ENCODE measurements around the gene ACP3. TPM values are rescaled to one million over a fixed set of nuclear protein-coding genes. Genes with fewer than 3 reads are reported as not detected.

ACP3 gene
- total RNA-seq, 4 donors from 2014 or later: 3.2 to 9.7 (median 8.0) TPM

- Histone ChIP-seq H3K27me3 (no peaks in the 10 kb centered on the region), H3K4me3 (replicated peaks in 1 of 3) (no peak overlapping the region), H3K9me3 (no peaks in the 10 kb centered on the region), H3K36me3 (no peaks in the 10 kb centered on the region), H3K4me1 (peaks cover 13 to 17% of the 10 kb centered on the region in 2 donors), H3K27ac (no peak overlapping the region)
- no peak for TF ChIP-seq POLR2A (IDR thresholded peaks at IDR 0.05)
- TF ChIP-seq, protein P1, sequence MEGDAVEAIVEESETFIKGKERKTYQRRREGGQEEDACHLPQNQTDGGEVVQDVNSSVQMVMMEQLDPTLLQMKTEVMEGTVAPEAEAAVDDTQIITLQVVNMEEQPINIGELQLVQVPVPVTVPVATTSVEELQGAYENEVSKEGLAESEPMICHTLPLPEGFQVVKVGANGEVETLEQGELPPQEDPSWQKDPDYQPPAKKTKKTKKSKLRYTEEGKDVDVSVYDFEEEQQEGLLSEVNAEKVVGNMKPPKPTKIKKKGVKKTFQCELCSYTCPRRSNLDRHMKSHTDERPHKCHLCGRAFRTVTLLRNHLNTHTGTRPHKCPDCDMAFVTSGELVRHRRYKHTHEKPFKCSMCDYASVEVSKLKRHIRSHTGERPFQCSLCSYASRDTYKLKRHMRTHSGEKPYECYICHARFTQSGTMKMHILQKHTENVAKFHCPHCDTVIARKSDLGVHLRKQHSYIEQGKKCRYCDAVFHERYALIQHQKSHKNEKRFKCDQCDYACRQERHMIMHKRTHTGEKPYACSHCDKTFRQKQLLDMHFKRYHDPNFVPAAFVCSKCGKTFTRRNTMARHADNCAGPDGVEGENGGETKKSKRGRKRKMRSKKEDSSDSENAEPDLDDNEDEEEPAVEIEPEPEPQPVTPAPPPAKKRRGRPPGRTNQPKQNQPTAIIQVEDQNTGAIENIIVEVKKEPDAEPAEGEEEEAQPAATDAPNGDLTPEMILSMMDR (IDR thresholded peaks at IDR 0.05): no peak
- intact Hi-C loops (cut with DNase I): loop anchor here (10.0 kb wide), 2 partner anchors 60 to 150 kb away; no protein-coding TSS in a partner anchor
- DNase-seq: no peak
- 67 to 83% methylated on average over 1 of the region's 1 CpG for WGBS, 2 donors
These were observed 88.0 kb downstream of the ACP3 start for GRCh38 chr3:132405188-132405587.

GRCh38 chr3:132405609-132406299 lies 88.5 kb downstream of the ACP3 start:
- no peak overlapping the region for H3K4me3 ChIP-seq (replicated peaks in 1 of 3)
- WGBS, 2 donors: 67 to 68% methylated on average over 4 of the region's 4 CpGs
- intact Hi-C loops (cut with DNase I): loop anchor here (10.0 kb wide), 2 partner anchors 61 to 151 kb away; no protein-coding TSS in a partner anchor
- H3K27me3 ChIP-seq: no peaks in the 10 kb centered on the region
- DNase-seq: no peak
- peaks cover 13 to 17% of the 10 kb centered on the region in 2 donors for H3K4me1 ChIP-seq
- H3K36me3 ChIP-seq: no peaks in the 10 kb centered on the region
- no peaks in the 10 kb centered on the region for H3K9me3 ChIP-seq
- TF ChIP-seq, protein P1 (IDR thresholded peaks at IDR 0.05): no peak
- no peak for TF ChIP-seq POLR2A (IDR thresholded peaks at IDR 0.05)
- H3K27ac ChIP-seq: peak overlapping the region in 1 of 3 donors; percentile 22

GRCh38 chr3:132406587-132406986 lies 89.4 kb downstream of the ACP3 start:
- Histone ChIP-seq H3K4me3 (replicated peaks in 1 of 3) (no peak overlapping the region), H3K27ac (no peak overlapping the region), H3K4me1 (peaks cover 13 to 17% of the 10 kb centered on the region in 2 donors), H3K36me3 (no peaks in the 10 kb centered on the region), H3K9me3 (no peaks in the 10 kb centered on the region), H3K27me3 (no peaks in the 10 kb centered on the region)
- TF ChIP-seq POLR2A (IDR thresholded peaks at IDR 0.05): no peak
- TF ChIP-seq, protein P1 (IDR thresholded peaks at IDR 0.05): no peak
- 97% methylated on average over 2 of the region's 2 CpGs for WGBS, 2 donors
- intact Hi-C loops (cut with DNase I): loop anchor here (10.0 kb wide), 2 partner anchors 62 to 152 kb away; no protein-coding TSS in a partner anchor
- no peak for DNase-seq

DNA sequence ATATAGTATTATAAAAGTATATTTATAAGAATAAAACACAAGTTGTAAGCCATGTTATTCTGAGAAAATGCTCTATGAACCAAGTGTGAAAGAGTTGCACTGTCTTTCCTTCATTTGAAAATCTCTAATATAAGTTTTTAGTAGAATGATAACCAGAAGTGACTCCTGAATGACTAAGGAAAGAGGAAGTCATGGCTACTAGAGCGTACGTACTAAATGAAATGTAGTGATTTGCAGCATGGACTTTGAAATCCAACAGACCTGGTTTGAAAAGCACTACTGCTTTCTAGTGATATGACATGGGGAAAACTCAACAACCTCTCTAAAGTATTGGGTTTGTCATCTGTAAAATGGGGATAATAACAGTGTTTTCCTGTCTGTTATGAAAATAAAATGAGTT lies 89.8 kb downstream of the ACP3 start:
- no peak overlapping the region for H3K4me3 ChIP-seq (replicated peaks in 1 of 3)

More for the DNA sequence above, 89.8 kb downstream of the ACP3 start:
- no peaks in the 10 kb centered on the region for H3K27me3 ChIP-seq
- no peak overlapping the region for H3K27ac ChIP-seq
- H3K36me3 ChIP-seq: no peaks in the 10 kb centered on the region
- 89 to 90% methylated on average over 2 of the region's 2 CpGs for WGBS, 2 donors
- intact Hi-C loops (cut with DNase I): loop anchor here (10.0 kb wide), 2 partner anchors 62 to 152 kb away; no protein-coding TSS in a partner anchor
- no peaks in the 10 kb centered on the region for H3K9me3 ChIP-seq
- no peak for DNase-seq
- TF ChIP-seq, protein P1 (IDR thresholded peaks at IDR 0.05): no peak
- TF ChIP-seq POLR2A (IDR thresholded peaks at IDR 0.05): no peak
- H3K4me1 ChIP-seq: peaks cover 13 to 17% of the 10 kb centered on the region in 2 donors

Other genes with a start within 250 kb of the ACP3 start
- 10 to 100 TPM; 47.3 to 56.6 (median 50.4) TPM for gene DNAJC13, start 100.1 kb downstream of the ACP3 start, total RNA-seq

Data from thyroid gland (tissue), 4 donors.